ENCODE data around the gene ACAD9. TPM values are rescaled to one million over a fixed set of nuclear protein-coding genes. Genes with fewer than 3 reads are reported as not detected.
"Not testable (repeated sequence)": the region's sequence is repeated elsewhere in the genome, so short reads cannot be mapped to it uniquely, and the experiment has no call there.

Gene ACAD9
- total RNA-seq, 1 donor from 2014 or later, result 44.1 TPM

DNA sequence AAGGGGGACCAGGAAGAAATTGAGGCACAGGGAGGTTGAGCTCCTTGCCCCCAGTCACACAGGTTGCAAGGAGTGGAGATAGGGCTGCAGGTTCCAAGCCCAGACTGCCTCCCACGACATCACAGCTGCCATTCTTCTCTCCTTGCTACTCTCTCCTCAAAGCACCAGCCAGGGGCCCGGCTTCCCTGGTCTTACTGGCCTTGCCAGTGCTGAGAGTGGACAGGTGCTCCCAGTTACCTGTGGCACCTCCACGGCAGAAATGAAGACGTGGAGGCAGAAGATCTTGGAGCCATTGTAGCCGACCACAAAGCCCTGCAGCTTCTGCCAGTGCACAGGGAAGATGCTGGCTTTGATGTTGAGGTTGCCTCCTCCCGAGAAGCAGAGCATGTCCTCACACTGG lies 17.9 kb upstream of the ACAD9 start:
- Mint-ChIP-seq H3K27ac (ENCODE audit: unreplicated experiment) (no peak overlapping the region), H3K36me3 (ENCODE audit: unreplicated experiment) (peaks cover 33% of the 10 kb centered on the region), H3K27me3 (ENCODE audit: unreplicated experiment) (peaks cover 4% of the 10 kb centered on the region), H3K4me3 (ENCODE audit: unreplicated experiment) (no peak overlapping the region), H3K4me1 (ENCODE audit: low read depth, unreplicated experiment) (peaks cover 14% of the 10 kb centered on the region), H3K9me3 (ENCODE audit: unreplicated experiment) (peaks cover 24% of the 10 kb centered on the region)
- DNase-seq, result no peak
- TF ChIP-seq, protein P1, sequence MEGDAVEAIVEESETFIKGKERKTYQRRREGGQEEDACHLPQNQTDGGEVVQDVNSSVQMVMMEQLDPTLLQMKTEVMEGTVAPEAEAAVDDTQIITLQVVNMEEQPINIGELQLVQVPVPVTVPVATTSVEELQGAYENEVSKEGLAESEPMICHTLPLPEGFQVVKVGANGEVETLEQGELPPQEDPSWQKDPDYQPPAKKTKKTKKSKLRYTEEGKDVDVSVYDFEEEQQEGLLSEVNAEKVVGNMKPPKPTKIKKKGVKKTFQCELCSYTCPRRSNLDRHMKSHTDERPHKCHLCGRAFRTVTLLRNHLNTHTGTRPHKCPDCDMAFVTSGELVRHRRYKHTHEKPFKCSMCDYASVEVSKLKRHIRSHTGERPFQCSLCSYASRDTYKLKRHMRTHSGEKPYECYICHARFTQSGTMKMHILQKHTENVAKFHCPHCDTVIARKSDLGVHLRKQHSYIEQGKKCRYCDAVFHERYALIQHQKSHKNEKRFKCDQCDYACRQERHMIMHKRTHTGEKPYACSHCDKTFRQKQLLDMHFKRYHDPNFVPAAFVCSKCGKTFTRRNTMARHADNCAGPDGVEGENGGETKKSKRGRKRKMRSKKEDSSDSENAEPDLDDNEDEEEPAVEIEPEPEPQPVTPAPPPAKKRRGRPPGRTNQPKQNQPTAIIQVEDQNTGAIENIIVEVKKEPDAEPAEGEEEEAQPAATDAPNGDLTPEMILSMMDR (IDR thresholded peaks at IDR 0.05; ENCODE audit: partially characterized antibody, unreplicated experiment), result no peak

DNA sequence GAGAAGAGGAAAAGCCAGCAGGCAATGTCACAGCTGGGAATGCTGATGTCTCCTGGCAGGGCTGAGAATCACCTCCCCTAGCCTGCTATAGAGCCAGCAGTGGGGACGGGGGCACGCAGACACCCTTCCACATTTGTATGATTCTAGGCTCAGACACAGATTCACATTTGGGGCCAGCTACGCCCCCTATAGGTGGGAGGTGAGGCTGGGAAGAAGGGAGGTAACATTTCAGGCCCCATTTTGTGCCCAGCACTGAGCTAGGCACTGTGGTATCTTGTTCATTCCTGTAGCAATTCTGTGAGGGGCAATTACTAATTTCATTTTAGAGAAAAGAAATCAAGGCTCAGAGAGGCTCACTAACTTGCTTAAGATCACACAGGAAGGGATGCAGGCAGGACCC lies 15.9 kb upstream of the ACAD9 start:
- no peak overlapping the region for H3K4me3 Mint-ChIP-seq (ENCODE audit: unreplicated experiment)
- peaks cover 14% of the 10 kb centered on the region for H3K4me1 Mint-ChIP-seq (ENCODE audit: low read depth, unreplicated experiment)
- no peak for DNase-seq
- H3K9me3 Mint-ChIP-seq (ENCODE audit: unreplicated experiment), result peaks cover 21% of the 10 kb centered on the region
- H3K27ac Mint-ChIP-seq (ENCODE audit: unreplicated experiment), result no peak overlapping the region
- peaks cover 21% of the 10 kb centered on the region for H3K36me3 Mint-ChIP-seq (ENCODE audit: unreplicated experiment)
- TF ChIP-seq, protein P1 (IDR thresholded peaks at IDR 0.05; ENCODE audit: partially characterized antibody, unreplicated experiment), result peak; percentile 52
- H3K27me3 Mint-ChIP-seq (ENCODE audit: unreplicated experiment), result peaks cover 1% of the 10 kb centered on the region

DNA sequence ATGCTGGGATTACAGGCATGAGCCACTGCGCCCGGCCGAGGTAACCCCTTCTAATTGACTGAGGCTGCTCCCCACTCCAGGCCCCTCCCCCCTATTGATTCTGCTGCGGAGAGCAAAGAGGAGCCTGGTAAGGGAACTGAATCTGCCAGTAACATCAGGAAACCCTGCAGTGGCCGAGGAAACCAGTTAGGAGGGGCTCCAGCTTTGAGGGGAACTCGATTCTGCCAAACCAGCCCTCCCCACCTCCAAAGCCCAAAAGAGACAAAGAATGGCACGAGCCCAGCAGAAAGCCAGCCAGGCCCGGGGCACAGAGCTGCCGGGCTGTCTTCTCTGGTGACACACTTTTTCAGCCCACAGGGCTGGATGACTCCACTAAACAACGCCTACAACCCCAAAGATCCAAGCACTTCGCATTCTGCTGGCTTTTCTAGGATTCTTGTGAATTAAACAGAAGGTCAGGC lies 15.0 kb upstream of the ACAD9 start:
- DNase-seq, result peak; percentile 40
- H3K9me3 Mint-ChIP-seq (ENCODE audit: unreplicated experiment), result peaks cover 18% of the 10 kb centered on the region
- peaks cover 13% of the 10 kb centered on the region for H3K36me3 Mint-ChIP-seq (ENCODE audit: unreplicated experiment)
- peaks cover 1% of the 10 kb centered on the region for H3K27me3 Mint-ChIP-seq (ENCODE audit: unreplicated experiment)
- TF ChIP-seq, protein P1 (IDR thresholded peaks at IDR 0.05; ENCODE audit: partially characterized antibody, unreplicated experiment), result no peak
- peak overlapping the region; percentile 54 for H3K27ac Mint-ChIP-seq (ENCODE audit: unreplicated experiment)
- peaks cover 14% of the 10 kb centered on the region for H3K4me1 Mint-ChIP-seq (ENCODE audit: low read depth, unreplicated experiment)
- peak overlapping the region; percentile 55 for H3K4me3 Mint-ChIP-seq (ENCODE audit: unreplicated experiment)

DNA sequence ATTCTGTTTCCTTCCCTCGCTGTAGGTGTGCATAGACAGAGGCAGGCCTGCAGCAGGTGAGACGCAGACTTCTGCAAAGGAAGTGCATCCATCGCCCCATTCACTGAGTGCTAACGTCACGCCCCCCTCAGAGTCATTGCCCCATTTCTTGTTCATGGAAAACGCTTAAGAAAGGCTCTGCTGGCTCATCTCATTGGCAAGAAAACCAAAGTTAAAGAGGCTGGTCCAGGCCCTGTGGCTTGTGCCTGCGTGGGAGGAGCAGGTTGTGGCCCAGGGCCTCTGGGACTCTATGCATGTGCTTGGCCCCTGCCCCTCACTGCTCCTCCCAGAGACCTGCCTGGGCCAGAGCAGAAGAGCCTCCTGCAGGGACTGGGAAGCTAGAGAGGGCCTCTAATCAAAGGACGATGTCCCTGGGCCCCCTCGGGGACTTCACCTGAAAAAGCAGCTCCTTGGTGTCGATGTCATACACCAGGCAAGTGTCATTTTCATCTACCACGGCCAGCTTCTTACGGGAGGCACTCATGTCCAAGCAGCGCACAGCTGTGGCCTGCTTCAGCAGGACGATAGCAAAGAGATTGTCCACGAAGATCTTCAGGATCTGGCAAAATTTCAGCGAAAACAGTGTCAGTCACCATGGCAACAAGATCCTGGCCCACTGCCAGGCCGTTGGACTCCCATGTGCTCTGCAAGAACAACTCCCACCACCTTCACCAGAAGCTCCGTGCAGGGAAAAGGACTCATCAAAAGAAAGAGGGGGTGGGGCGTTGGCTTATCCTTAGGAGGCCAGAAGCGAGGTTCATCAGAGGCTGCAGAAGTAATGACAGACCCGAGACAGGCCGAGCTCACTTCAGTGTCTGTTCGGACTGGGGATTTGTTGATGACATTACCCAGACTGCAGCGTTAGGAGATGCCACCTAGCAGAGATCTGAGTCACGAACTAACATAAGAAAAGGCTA lies 14.3 kb upstream of the ACAD9 start:
- H3K4me3 Mint-ChIP-seq (ENCODE audit: unreplicated experiment), result peak overlapping the region; percentile 30
- peaks cover 12% of the 10 kb centered on the region for H3K9me3 Mint-ChIP-seq (ENCODE audit: unreplicated experiment)
- not testable (repeated sequence) for H3K27me3 Mint-ChIP-seq (ENCODE audit: unreplicated experiment); H3K36me3 Mint-ChIP-seq (ENCODE audit: unreplicated experiment)
- DNase-seq, result peak; percentile 51
- peak overlapping the region; percentile 72 for H3K27ac Mint-ChIP-seq (ENCODE audit: unreplicated experiment)
- peaks cover 14% of the 10 kb centered on the region for H3K4me1 Mint-ChIP-seq (ENCODE audit: low read depth, unreplicated experiment)

DNA sequence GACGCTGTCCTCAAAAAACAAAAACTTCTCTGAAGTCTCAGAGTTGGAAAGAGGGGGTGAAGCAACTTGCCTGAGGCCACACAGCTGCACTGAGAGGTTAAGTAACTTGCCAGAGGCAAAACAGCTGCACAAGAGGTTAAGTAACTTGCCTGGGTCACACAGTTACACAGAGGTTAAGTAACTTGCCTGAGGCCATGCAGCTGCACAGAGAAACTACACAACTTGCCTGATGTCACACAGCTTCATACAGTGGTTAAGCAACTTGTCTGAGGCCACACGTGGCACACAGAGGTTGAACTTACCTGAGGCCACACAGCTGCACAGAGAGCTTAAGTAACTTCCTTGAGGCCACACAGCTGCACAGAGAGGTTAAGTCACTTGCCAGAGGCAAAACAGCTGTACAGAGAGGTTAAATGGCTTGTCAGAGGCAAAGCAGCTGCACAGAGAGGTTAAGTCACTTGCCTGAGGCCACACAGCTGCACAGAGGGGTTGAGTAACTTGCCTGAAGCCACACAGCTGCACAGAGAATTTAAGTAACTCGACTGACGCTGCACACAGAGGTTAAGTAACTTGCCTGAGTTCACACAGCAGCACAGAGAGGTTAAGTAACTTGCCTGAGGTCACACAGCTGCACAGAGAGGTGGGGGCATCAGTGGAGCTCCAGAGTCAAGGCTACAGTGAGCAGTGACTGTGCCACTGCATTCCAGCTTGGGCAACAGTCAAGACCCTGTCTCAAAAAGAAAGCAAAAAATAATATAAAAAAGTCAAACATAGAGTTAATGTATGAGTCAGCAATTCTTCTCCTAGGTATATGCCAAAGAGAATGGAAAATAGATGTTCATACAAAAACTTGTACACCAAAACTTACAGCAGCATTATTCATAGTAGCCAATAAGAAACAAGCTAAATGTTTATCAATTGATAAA lies 12.0 kb upstream of the ACAD9 start:
- H3K9me3 Mint-ChIP-seq (ENCODE audit: unreplicated experiment), result peaks cover 9% of the 10 kb centered on the region
- H3K4me1 Mint-ChIP-seq (ENCODE audit: low read depth, unreplicated experiment), result peaks cover 14% of the 10 kb centered on the region
- DNase-seq, result no peak
- TF ChIP-seq, protein P1 (IDR thresholded peaks at IDR 0.05; ENCODE audit: partially characterized antibody, unreplicated experiment), result no peak
- H3K36me3 Mint-ChIP-seq (ENCODE audit: unreplicated experiment), result no peaks in the 10 kb centered on the region
- no peaks in the 10 kb centered on the region for H3K27me3 Mint-ChIP-seq (ENCODE audit: unreplicated experiment)
- H3K4me3 Mint-ChIP-seq (ENCODE audit: unreplicated experiment), result no peak overlapping the region
- no peak overlapping the region for H3K27ac Mint-ChIP-seq (ENCODE audit: unreplicated experiment)
